Body of pancreas (tissue), 4 donors: ENCODE results near the gene CDH4.

ENCODE experiments used
- CTCF ChIP-seq, 7 experiments: fragments of 450-650 bp in 4 of 7; fragments of 200-600 bp in 3 of 7; sonication (generic) in 3 of 7; IDR thresholded peaks; one replicate each; pipeline ENCODE4 v1.5.1; 2016 to 2019; ENCODE audit warnings: antibody characterized with exemption in 7 of 7
- POLR2A ChIP-seq, 3 donors: fragments of 450-650 bp; IDR thresholded peaks; one replicate each; pipeline ENCODE4 v1.6.1; 2016; ENCODE audit warnings: antibody characterized with exemption in 3 of 3, mild to moderate bottlenecking in 2 of 3

- TF ChIP-seq CTCF (IDR thresholded peaks at IDR 0.05), result no peak
- TF ChIP-seq POLR2A (IDR thresholded peaks at IDR 0.05), result no peak
Measured at GRCh38 chr20:61800359-61801064, 548.5 kb downstream of the CDH4 start.
